Small intestine (tissue), 7 donors: ENCODE results near the gene ADAM22. TPM values are rescaled to one million over a fixed set of nuclear protein-coding genes. Genes with fewer than 3 reads are reported as not detected.

Experiments used
- DNase-seq, 2 donors: peaks; one replicate each; pipeline versions ENCODE4 v3.0.0 to v3.0.0-alpha.2; 2013
- FAIRE-seq: peaks from 2 replicates; lab custom pipeline; 2012; peaks lifted over from hg19 to GRCh38; lab: Jason Lieb, UNC
- H3K27ac ChIP-seq, 3 donors: one replicate each; pipeline ENCODE4 v1.5.1; 2013; ENCODE audit warnings: low read length in 2 of 3, mild to moderate bottlenecking in 2 of 3, control low read depth in 1 of 3, inconsistent platforms in 1 of 3, low read depth in 1 of 3, moderate library complexity in 1 of 3
- H3K27me3 ChIP-seq, 3 donors: one replicate each; pipeline ENCODE4 v1.6.1; 2013; ENCODE audit warnings: low read length in 3 of 3, inconsistent platforms in 1 of 3; ENCODE audit not compliant: control insufficient read depth in 3 of 3, insufficient read depth in 3 of 3
- H3K36me3 ChIP-seq, 3 donors: one replicate each; pipeline ENCODE4 v1.6.1; 2013; ENCODE audit warnings: low read length in 3 of 3, inconsistent platforms in 1 of 3, low read depth in 1 of 3, mild to moderate bottlenecking in 1 of 3, moderate library complexity in 1 of 3; ENCODE audit not compliant: control insufficient read depth in 3 of 3, insufficient read depth in 2 of 3
- H3K4me1 ChIP-seq, 3 donors: one replicate each; pipeline ENCODE4 v1.6.1; 2013; ENCODE audit warnings: low read length in 2 of 3, inconsistent platforms in 1 of 3, low read depth in 1 of 3, mild to moderate bottlenecking in 1 of 3, moderate library complexity in 1 of 3; ENCODE audit not compliant: control insufficient read depth in 3 of 3, insufficient read depth in 2 of 3
- H3K4me3 ChIP-seq, 3 donors: one replicate each; pipeline ENCODE4 v1.5.1; 2013; ENCODE audit warnings: low read length in 3 of 3, control low read depth in 1 of 3, inconsistent platforms in 1 of 3, low read depth in 1 of 3, mild to moderate bottlenecking in 1 of 3, moderate library complexity in 1 of 3
- H3K9me3 ChIP-seq, 2 donors: one replicate each; pipeline ENCODE4 v1.6.1; 2013; ENCODE audit warnings: low read depth in 1 of 2, low read length in 1 of 2; ENCODE audit not compliant: control insufficient read depth in 2 of 2, insufficient read depth in 1 of 2
- WGBS, 3 donors: extraction: QIAGEN DNeasy Blood & Tissue Kit; methylation state at CpG; one replicate each; pipeline ENCODE4 v1.1.7; 2013; 5-methylcytosine and 5-hydroxymethylcytosine counted together
- polyA plus RNA-seq, 4 donors: library from polyadenylated mRNA; stranded (reverse) in 3 of 4; unstranded in 1 of 4; fragments of 200-250 nt in 3 of 4; fragments of 120-200 nt in 1 of 4; gene quantifications; one replicate each; pipeline versions ENCODE4 v1.2.1 to v1.2.3, GENCODE V29; 2013
- donor health status: healthy with polysubstance abuse.
- donor health status: control.
- donor health status: control.
- donor health status: Bipolar disorder and iron deficiency.
- donor health status: healthy.

ADAM22 gene
- polyA plus RNA-seq, 4 donors, result 0.94 to 7.6 TPM; not detected in 2

GRCh38 chr7:88202278-88202677, 268.2 kb downstream of the ADAM22 start:
- WGBS, 3 donors, result 52 to 62% (median 55%) methylated on average over 5 of the region's 5 CpGs
- no peaks in the 10 kb centered on the region for H3K9me3 ChIP-seq
- no peak overlapping the region for H3K27ac ChIP-seq
- no peak overlapping the region for H3K4me3 ChIP-seq
- no peaks in the 10 kb centered on the region for H3K27me3 ChIP-seq
- no peak for DNase-seq
- H3K36me3 ChIP-seq, result peaks cover 11 to 23% (median 13%) of the 10 kb centered on the region in 3 donors
- FAIRE-seq, result no peak
- no peaks in the 10 kb centered on the region for H3K4me1 ChIP-seq

GRCh38 chr7:88202799-88203198, 268.7 kb downstream of the ADAM22 start:
- no peak for DNase-seq
- FAIRE-seq, result no peak
- Histone ChIP-seq H3K9me3 (no peaks in the 10 kb centered on the region), H3K4me1 (no peaks in the 10 kb centered on the region), H3K4me3 (no peak overlapping the region), H3K36me3 (peaks cover 13 to 23% (median 15%) of the 10 kb centered on the region in 3 donors), H3K27me3 (no peaks in the 10 kb centered on the region), H3K27ac (no peak overlapping the region)
- 62 to 74% (median 71%) methylated on average over 3 of the region's 3 CpGs for WGBS, 3 donors

GRCh38 chr7:88203401-88203800, 269.4 kb downstream of the ADAM22 start:
- DNase-seq (no peak), FAIRE-seq (no peak)
- Histone ChIP-seq H3K4me3 (no peak overlapping the region), H3K4me1 (no peaks in the 10 kb centered on the region), H3K9me3 (no peaks in the 10 kb centered on the region), H3K36me3 (peaks cover 13 to 23% (median 15%) of the 10 kb centered on the region in 3 donors), H3K27ac (no peak overlapping the region), H3K27me3 (no peaks in the 10 kb centered on the region)
- WGBS, 3 donors, result 90 to 97% (median 93%) methylated on average over 4 of the region's 4 CpGs

- no peak for DNase-seq
- no peak for FAIRE-seq
- peaks cover 13 to 30% (median 21%) of the 10 kb centered on the region in 3 donors for H3K36me3 ChIP-seq
- no peak overlapping the region for H3K27ac ChIP-seq
- WGBS, 3 donors, result 95 to 98% (median 95%) methylated on average over 3 of the region's 3 CpGs
- H3K27me3 ChIP-seq, result no peaks in the 10 kb centered on the region
- no peaks in the 10 kb centered on the region for H3K4me1 ChIP-seq
- no peaks in the 10 kb centered on the region for H3K9me3 ChIP-seq
- H3K4me3 ChIP-seq, result no peak overlapping the region
Measured at GRCh38 chr7:88204525-88205110, 270.6 kb downstream of the ADAM22 start.

- Histone ChIP-seq H3K27ac (no peak overlapping the region), H3K27me3 (no peaks in the 10 kb centered on the region), H3K4me3 (no peak overlapping the region), H3K36me3 (peaks cover 13 to 30% (median 23%) of the 10 kb centered on the region in 3 donors), H3K4me1 (no peaks in the 10 kb centered on the region), H3K9me3 (no peaks in the 10 kb centered on the region)
- FAIRE-seq (no peak), DNase-seq (no peak)
Measured at GRCh38 chr7:88205179-88205578, 271.1 kb downstream of the ADAM22 start.

GRCh38 chr7:88206254-88206653, 272.2 kb downstream of the ADAM22 start:
- FAIRE-seq (no peak), DNase-seq (peak in 1 of 2 donors; percentile 48)
- Histone ChIP-seq H3K4me3 (no peak overlapping the region), H3K36me3 (peaks cover 14 to 30% (median 27%) of the 10 kb centered on the region in 3 donors), H3K27me3 (no peaks in the 10 kb centered on the region), H3K4me1 (no peaks in the 10 kb centered on the region), H3K9me3 (no peaks in the 10 kb centered on the region), H3K27ac (no peak overlapping the region)
- 28 to 46% (median 45%) methylated on average over 4 of the region's 4 CpGs for WGBS, 3 donors

GRCh38 chr7:88208521-88208920, 274.5 kb downstream of the ADAM22 start:
- no peak for FAIRE-seq
- Histone ChIP-seq H3K27ac (no peak overlapping the region), H3K4me1 (peaks cover 0 to 7% (median 0%) of the 10 kb centered on the region in 3 donors)

GRCh38 chr7:88212918-88213317, 278.9 kb downstream of the ADAM22 start:
- DNase-seq (no peak), FAIRE-seq (no peak)
- Histone ChIP-seq H3K9me3 (no peaks in the 10 kb centered on the region), H3K27me3 (no peaks in the 10 kb centered on the region), H3K27ac (no peak overlapping the region), H3K4me3 (no peak overlapping the region), H3K4me1 (peaks cover 2 to 20% (median 2%) of the 10 kb centered on the region in 3 donors), H3K36me3 (peaks cover 7 to 29% (median 29%) of the 10 kb centered on the region in 3 donors)
- 95 to 100% (median 100%) methylated on average over 1 of the region's 1 CpG for WGBS, 3 donors

More at GRCh38 chr7:88208521-88208920, 274.5 kb downstream of the ADAM22 start:
- Histone ChIP-seq H3K4me3 (no peak overlapping the region), H3K9me3 (no peaks in the 10 kb centered on the region), H3K36me3 (peaks cover 15 to 29% (median 28%) of the 10 kb centered on the region in 3 donors), H3K27me3 (no peaks in the 10 kb centered on the region)
- DNase-seq, result no peak
- WGBS, 3 donors, result 92 to 93% (median 92%) methylated on average over 3 of the region's 3 CpGs

GRCh38 chr7:88214456-88214855, 280.4 kb downstream of the ADAM22 start:
- WGBS, 3 donors, result 95 to 99% (median 96%) methylated on average over 2 of the region's 2 CpGs

More at GRCh38 chr7:88214456-88214855, 280.4 kb downstream of the ADAM22 start:
- H3K27me3 ChIP-seq, result no peaks in the 10 kb centered on the region
- peaks cover 7 to 25% (median 25%) of the 10 kb centered on the region in 3 donors for H3K36me3 ChIP-seq
- peaks cover 2 to 23% (median 7%) of the 10 kb centered on the region in 3 donors for H3K4me1 ChIP-seq
- H3K27ac ChIP-seq, result no peak overlapping the region
- H3K9me3 ChIP-seq, result no peaks in the 10 kb centered on the region
- peak; percentile 79 for FAIRE-seq
- no peak overlapping the region for H3K4me3 ChIP-seq
- DNase-seq, result no peak
